Measurements from ENCODE around the gene COX5A.

COX5A gene

DNA sequence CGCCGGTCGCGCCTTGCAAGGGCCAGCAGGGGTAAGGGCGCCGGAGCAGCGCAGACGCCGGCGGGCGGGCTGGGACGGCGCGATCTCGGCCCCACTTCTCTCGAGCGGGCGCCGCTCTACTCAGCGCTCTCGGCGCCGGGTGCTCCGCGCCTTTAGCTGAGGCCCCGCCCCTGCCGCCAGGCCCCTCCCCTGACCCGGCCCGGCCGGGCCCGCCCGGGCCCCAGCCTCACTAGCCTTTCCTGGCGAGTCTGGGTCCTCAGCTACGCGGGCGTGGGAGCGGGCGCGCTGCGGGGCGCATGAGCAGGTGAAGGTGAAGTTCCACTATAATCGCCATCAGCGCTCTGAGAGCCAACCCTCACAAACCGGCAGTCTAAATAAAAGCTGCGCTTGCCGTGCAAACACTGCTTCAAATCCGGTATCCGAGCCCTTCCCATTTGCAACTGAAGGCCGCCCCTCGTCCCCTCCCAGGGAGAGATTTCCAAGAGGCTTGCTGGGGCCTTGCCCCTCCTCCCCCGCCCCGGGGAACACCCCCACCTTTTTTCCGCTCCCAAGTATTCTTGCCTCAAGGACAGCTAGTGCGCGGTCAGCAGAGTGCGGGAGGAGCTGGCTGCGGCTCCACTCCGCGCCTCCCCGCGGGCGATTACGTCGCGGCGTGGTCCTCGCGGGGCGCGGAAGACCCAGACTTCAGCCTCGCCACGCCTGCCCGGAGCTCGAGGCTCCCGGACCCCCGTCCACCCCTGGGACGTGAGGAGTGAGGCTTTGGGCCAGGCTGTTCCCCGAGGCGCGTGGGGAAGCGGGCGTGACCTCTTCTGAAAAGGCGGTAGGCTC lies 19.0 kb upstream of the COX5A start, which contains the start of gene RPP25:
RPP25 (minus strand) TSS at position 125 of the 828 bp plus-strand sequence. CDS start 189 bp downstream, outside the sequence.
- TF ChIP-seq, protein P1, sequence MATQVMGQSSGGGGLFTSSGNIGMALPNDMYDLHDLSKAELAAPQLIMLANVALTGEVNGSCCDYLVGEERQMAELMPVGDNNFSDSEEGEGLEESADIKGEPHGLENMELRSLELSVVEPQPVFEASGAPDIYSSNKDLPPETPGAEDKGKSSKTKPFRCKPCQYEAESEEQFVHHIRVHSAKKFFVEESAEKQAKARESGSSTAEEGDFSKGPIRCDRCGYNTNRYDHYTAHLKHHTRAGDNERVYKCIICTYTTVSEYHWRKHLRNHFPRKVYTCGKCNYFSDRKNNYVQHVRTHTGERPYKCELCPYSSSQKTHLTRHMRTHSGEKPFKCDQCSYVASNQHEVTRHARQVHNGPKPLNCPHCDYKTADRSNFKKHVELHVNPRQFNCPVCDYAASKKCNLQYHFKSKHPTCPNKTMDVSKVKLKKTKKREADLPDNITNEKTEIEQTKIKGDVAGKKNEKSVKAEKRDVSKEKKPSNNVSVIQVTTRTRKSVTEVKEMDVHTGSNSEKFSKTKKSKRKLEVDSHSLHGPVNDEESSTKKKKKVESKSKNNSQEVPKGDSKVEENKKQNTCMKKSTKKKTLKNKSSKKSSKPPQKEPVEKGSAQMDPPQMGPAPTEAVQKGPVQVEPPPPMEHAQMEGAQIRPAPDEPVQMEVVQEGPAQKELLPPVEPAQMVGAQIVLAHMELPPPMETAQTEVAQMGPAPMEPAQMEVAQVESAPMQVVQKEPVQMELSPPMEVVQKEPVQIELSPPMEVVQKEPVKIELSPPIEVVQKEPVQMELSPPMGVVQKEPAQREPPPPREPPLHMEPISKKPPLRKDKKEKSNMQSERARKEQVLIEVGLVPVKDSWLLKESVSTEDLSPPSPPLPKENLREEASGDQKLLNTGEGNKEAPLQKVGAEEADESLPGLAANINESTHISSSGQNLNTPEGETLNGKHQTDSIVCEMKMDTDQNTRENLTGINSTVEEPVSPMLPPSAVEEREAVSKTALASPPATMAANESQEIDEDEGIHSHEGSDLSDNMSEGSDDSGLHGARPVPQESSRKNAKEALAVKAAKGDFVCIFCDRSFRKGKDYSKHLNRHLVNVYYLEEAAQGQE (IDR thresholded peaks at IDR 0.05; ENCODE audit: insufficient read depth in 1 of 2, low read depth in 2 of 2, low read length in 2 of 2), result no peak
- no peak for TF ChIP-seq TAF1 (IDR thresholded peaks at IDR 0.05; ENCODE audit: borderline replicate concordance, insufficient read depth, low read length)
- no peak for TF ChIP-seq SIN3A (IDR thresholded peaks at IDR 0.05; ENCODE audit: borderline replicate concordance, insufficient read depth, low read length)
- no peak for TF ChIP-seq FOXP2 (optimal IDR thresholded peaks at IDR 0.05; ENCODE audit: borderline replicate concordance, extremely low read depth, extremely low read length, insufficient read depth)
- TF ChIP-seq POLR2AphosphoS5 (IDR thresholded peaks at IDR 0.05; ENCODE audit: low read depth, low read length), result no peak

DNA sequence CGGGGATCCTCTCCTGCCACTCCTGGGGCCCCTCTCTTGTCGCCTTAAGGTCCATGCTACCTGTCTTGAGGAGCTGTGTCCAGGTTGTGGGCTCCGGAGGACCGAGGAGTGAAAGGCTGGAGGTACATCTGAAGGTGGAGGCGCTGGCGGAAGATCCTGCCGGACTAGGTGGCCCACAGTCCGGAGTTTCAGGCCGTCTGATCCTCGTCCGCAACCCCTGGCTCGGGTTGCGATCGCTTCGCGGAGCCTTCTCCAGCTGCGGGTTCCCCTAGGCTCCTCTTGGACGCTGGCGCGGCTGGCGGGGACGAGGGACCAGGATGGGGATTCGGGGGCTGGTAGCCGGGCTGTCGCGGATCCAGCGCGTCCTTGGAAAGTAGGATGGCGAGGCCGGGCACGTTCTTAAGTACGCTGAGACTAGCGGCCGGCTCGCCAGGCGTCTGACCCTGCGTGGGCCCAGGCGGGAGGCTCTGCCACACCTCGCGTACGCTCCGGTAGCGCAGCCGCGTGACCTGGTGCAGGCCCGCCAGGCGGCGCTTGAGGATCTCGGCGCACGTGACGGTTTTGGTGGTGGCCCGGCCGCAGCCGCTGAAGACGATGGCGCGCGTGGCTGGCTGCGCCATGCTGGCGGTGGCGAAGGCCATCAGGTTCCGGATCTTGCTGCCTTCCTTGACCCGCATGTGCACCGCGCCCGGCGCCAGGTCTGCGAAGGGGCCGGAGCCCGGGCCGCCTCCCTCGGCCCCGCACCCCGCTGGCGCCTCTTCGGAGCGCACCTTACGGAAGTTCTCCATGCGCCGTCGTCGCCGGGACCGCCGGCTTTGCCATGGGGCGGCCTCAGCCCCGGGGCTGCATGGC lies 18.1 kb upstream of the COX5A start:
- TF ChIP-seq, protein P1 (IDR thresholded peaks at IDR 0.05; ENCODE audit: insufficient read depth in 1 of 2, low read depth in 2 of 2, low read length in 2 of 2), result no peak
- TF ChIP-seq SIN3A (IDR thresholded peaks at IDR 0.05; ENCODE audit: borderline replicate concordance, insufficient read depth, low read length), result no peak

- no peak for TF ChIP-seq FOXP2 (optimal IDR thresholded peaks at IDR 0.05; ENCODE audit: borderline replicate concordance, extremely low read depth, extremely low read length, insufficient read depth)
- TF ChIP-seq SIN3A (IDR thresholded peaks at IDR 0.05; ENCODE audit: borderline replicate concordance, insufficient read depth, low read length), result no peak
- TF ChIP-seq POLR2AphosphoS5 (IDR thresholded peaks at IDR 0.05; ENCODE audit: low read depth, low read length), result no peak
- TF ChIP-seq, protein P1 (IDR thresholded peaks at IDR 0.05; ENCODE audit: insufficient read depth in 1 of 2, low read depth in 2 of 2, low read length in 2 of 2), result no peak
- TF ChIP-seq TAF1 (IDR thresholded peaks at IDR 0.05; ENCODE audit: borderline replicate concordance, insufficient read depth, low read length), result no peak
Measured at GRCh38 chr15:74955017-74955416, 17.1 kb upstream of the COX5A start.

GRCh38 chr15:74954515-74954914 lies 16.6 kb upstream of the COX5A start:
- TF ChIP-seq POLR2AphosphoS5 (IDR thresholded peaks at IDR 0.05; ENCODE audit: low read depth, low read length) (no peak), FOXP2 (optimal IDR thresholded peaks at IDR 0.05; ENCODE audit: borderline replicate concordance, extremely low read depth, extremely low read length, insufficient read depth) (no peak), SIN3A (IDR thresholded peaks at IDR 0.05; ENCODE audit: borderline replicate concordance, insufficient read depth, low read length) (no peak), TAF1 (IDR thresholded peaks at IDR 0.05; ENCODE audit: borderline replicate concordance, insufficient read depth, low read length) (no peak)
- TF ChIP-seq, protein P1 (IDR thresholded peaks at IDR 0.05; ENCODE audit: insufficient read depth in 1 of 2, low read depth in 2 of 2, low read length in 2 of 2), result no peak

Data from PFSK-1 (cell line).